GM23338 (cell line): ENCODE data around the gene CMPK2. TPM values are rescaled to one million over a fixed set of nuclear protein-coding genes. Genes with fewer than 3 reads are reported as not detected.

ENCODE experiments used
- ATAC-seq: fragments of 200-7000 bp; cut with Tn5 transposase; 3 replicates; pipeline ENCODE4 v1.9.1; 2020
- DNase-seq: peaks from one replicate; pipeline ENCODE4 v3.0.0-alpha.2; 2015; ENCODE audit warnings: low spot score
- H2AFZ ChIP-seq: fragments of 200-600 bp; sonication (generic); 2 replicates; pipeline ENCODE4 v1.8.0; 2016; ENCODE audit warnings: antibody characterized with exemption, mild to moderate bottlenecking, moderate library complexity
- H3F3A ChIP-seq: fragments of 200-600 bp; sonication (generic); replicated peaks from 2 replicates; pipeline ENCODE4 v1.8.0; 2017; ENCODE audit warnings: antibody characterized with exemption, mixed run types, low read depth
- H3K27ac ChIP-seq: fragments of 200-600 bp; sonication (generic); 2 replicates; pipeline ENCODE4 v1.6.1; 2016; ENCODE audit warnings: low read depth
- H3K27me3 ChIP-seq: fragments of 200-600 bp; sonication (generic); 2 replicates; pipeline ENCODE4 v1.8.0; 2016; ENCODE audit warnings: mild to moderate bottlenecking, mixed run types, moderate library complexity; ENCODE audit not compliant: insufficient read depth
- H3K36me3 ChIP-seq: fragments of 200-600 bp; sonication (generic); 2 replicates; pipeline ENCODE4 v1.8.0; 2016; ENCODE audit warnings: mild to moderate bottlenecking; ENCODE audit not compliant: insufficient read depth
- H3K4me1 ChIP-seq: fragments of 200-600 bp; sonication (generic); 2 replicates; pipeline ENCODE4 v1.8.0; 2016; ENCODE audit warnings: mild to moderate bottlenecking, moderate library complexity; ENCODE audit not compliant: insufficient read depth
- H3K4me2 ChIP-seq: fragments of 200-600 bp; sonication (generic); 2 replicates; pipeline ENCODE4 v1.7.1; 2017; ENCODE audit warnings: mixed run types
- H3K4me3 ChIP-seq: fragments of 200-600 bp; sonication (generic); 2 replicates; pipeline ENCODE4 v1.6.1; 2016; ENCODE audit warnings: mixed run types
- H3K79me2 ChIP-seq: fragments of 200-600 bp; sonication (generic); replicated peaks from 2 replicates; pipeline ENCODE4 v1.8.0; 2017; ENCODE audit warnings: mild to moderate bottlenecking; ENCODE audit not compliant: insufficient read depth
- H3K9me2 ChIP-seq: fragments of 200-600 bp; sonication (generic); 2 replicates; pipeline ENCODE4 v1.8.0; 2017; ENCODE audit not compliant: insufficient read depth
- H4K20me1 ChIP-seq: fragments of 200-600 bp; sonication (generic); replicated peaks from 2 replicates; pipeline ENCODE4 v1.8.0; 2017; ENCODE audit warnings: mild to moderate bottlenecking; ENCODE audit not compliant: insufficient read depth
- H3K27ac Mint-ChIP-seq: 2 replicates; pipeline ENCODE4 v1.8.0; 2020; ENCODE audit warnings: inconsistent platforms, mild to moderate bottlenecking, moderate library complexity, mixed read lengths
- H3K27me3 Mint-ChIP-seq: 3 replicates; pipeline ENCODE4 v1.8.0; 2022; ENCODE audit warnings: low read depth, mild to moderate bottlenecking, moderate library complexity, mixed read lengths, inconsistent platforms; ENCODE audit not compliant: insufficient read depth, poor library complexity
- H3K36me3 Mint-ChIP-seq: 3 replicates; pipeline ENCODE4 v1.8.0; 2021; ENCODE audit warnings: low read depth, mild to moderate bottlenecking, inconsistent platforms, moderate library complexity, mixed read lengths
- H3K4me1 Mint-ChIP-seq: 3 replicates; pipeline ENCODE4 v1.8.0; 2020; ENCODE audit warnings: mild to moderate bottlenecking, inconsistent platforms, mixed read lengths
- H3K4me3 Mint-ChIP-seq: 3 replicates; pipeline ENCODE4 v1.8.0; 2021; ENCODE audit warnings: moderate library complexity, mild to moderate bottlenecking, inconsistent platforms, mixed read lengths
- H3K9me3 Mint-ChIP-seq: 3 replicates; pipeline ENCODE4 v1.8.0; 2020; ENCODE audit warnings: moderate library complexity, mild to moderate bottlenecking, inconsistent platforms, mixed read lengths
- EZH2phosphoT487 ChIP-seq: fragments of 200-600 bp; sonication (generic); IDR thresholded peaks from one replicate; pipeline ENCODE4 v1.8.1; 2018; ENCODE audit warnings: antibody characterized with exemption; ENCODE audit not compliant: unreplicated experiment
- JUNB ChIP-seq: IDR thresholded peaks from one replicate; pipeline ENCODE4 v1.6.1; 2016; ENCODE audit warnings: antibody characterized with exemption; ENCODE audit not compliant: unreplicated experiment
- POLR2AphosphoS5 ChIP-seq: IDR thresholded peaks from 2 replicates; pipeline ENCODE4 v1.6.1; 2016; ENCODE audit warnings: antibody characterized with exemption, low read depth
- STAT1 ChIP-seq: IDR thresholded peaks from one replicate; pipeline ENCODE4 v1.6.1; 2016; ENCODE audit warnings: antibody characterized with exemption; ENCODE audit not compliant: unreplicated experiment
- ZNF114 ChIP-seq: fragments of 250-450 bp; sonication (Bioruptor Pico); IDR thresholded peaks from 2 replicates; pipeline ENCODE4 v1.5.0; 2020; ENCODE audit warnings: mild to moderate bottlenecking, moderate library complexity
- ZNF331 ChIP-seq: fragments of 250-450 bp; sonication (Bioruptor Pico); IDR thresholded peaks from 2 replicates; pipeline ENCODE4 v1.5.0; 2020; ENCODE audit warnings: low read depth, mild to moderate bottlenecking, moderate library complexity
- polyA plus RNA-seq: library from polyadenylated mRNA; unstranded; fragments of >200 nt; fragmentation: Nextera tagmentation; extraction: Ambion mirVana; gene quantifications from 2 replicates; pipeline ENCODE4 v1.2.1, GENCODE V29; 2016
- total RNA-seq: library from RNA; depleted of rRNA; stranded (reverse); fragments of >200 nt; shearing (Covaris generic); gene quantifications from 2 replicates; pipeline ENCODE4 v1.2.3, GENCODE V29; 2014
- TF ChIP-seq, protein P1 (sequence below): IDR thresholded peaks from one replicate; pipeline ENCODE4 v1.6.1; 2018; ENCODE audit warnings: antibody characterized with exemption; ENCODE audit not compliant: unreplicated experiment
- TF ChIP-seq, protein P2 (sequence below): IDR thresholded peaks from 2 replicates; pipeline ENCODE4 v1.6.1; 2016; ENCODE audit warnings: antibody characterized with exemption

The CMPK2 gene
- total and polyA plus RNA-seq, 2 experiments from 2014 or later, result 0.13 to 0.56 TPM

DNA sequence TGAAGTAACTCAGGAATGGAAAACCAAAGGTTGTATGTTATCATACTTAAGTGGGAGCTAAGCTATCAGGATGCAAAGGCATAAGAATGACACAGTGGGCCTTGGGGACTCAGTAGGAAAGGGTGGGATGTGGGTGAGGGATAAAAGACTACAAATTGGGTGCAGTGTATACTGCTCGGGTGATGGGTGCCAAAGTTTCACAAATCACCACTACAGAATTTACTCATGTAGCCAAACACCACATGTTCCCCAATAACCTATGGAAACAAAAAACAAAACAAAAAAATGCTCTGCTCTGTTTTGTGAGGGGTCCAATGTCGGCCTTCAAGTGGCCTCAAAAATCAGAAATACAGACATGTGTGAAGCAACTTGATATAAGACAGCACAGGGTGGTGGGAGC is 42.6 kb upstream of the CMPK2 start:
- H3K4me1 ChIP-seq, result no peaks in the 10 kb centered on the region
- Mint-ChIP-seq H3K4me3 (no peak overlapping the region), H3K9me3 (peaks cover 10% of the 10 kb centered on the region; the same call in 1 of the 3 replicates), H3K27ac (no peak overlapping the region), H3K4me1 (no peaks in the 10 kb centered on the region), H3K36me3 (no peaks in the 10 kb centered on the region), H3K27me3 (no peaks in the 10 kb centered on the region)
- no peaks in the 10 kb centered on the region for H3K79me2 ChIP-seq
- H4K20me1 ChIP-seq, result no peaks in the 10 kb centered on the region
- no peak for TF ChIP-seq POLR2AphosphoS5
- no peak for TF ChIP-seq ZNF114 (CRISPR knock-in tag)
- TF ChIP-seq JUNB, result no peak
- no peak for TF ChIP-seq STAT1
- TF ChIP-seq, protein P1, sequence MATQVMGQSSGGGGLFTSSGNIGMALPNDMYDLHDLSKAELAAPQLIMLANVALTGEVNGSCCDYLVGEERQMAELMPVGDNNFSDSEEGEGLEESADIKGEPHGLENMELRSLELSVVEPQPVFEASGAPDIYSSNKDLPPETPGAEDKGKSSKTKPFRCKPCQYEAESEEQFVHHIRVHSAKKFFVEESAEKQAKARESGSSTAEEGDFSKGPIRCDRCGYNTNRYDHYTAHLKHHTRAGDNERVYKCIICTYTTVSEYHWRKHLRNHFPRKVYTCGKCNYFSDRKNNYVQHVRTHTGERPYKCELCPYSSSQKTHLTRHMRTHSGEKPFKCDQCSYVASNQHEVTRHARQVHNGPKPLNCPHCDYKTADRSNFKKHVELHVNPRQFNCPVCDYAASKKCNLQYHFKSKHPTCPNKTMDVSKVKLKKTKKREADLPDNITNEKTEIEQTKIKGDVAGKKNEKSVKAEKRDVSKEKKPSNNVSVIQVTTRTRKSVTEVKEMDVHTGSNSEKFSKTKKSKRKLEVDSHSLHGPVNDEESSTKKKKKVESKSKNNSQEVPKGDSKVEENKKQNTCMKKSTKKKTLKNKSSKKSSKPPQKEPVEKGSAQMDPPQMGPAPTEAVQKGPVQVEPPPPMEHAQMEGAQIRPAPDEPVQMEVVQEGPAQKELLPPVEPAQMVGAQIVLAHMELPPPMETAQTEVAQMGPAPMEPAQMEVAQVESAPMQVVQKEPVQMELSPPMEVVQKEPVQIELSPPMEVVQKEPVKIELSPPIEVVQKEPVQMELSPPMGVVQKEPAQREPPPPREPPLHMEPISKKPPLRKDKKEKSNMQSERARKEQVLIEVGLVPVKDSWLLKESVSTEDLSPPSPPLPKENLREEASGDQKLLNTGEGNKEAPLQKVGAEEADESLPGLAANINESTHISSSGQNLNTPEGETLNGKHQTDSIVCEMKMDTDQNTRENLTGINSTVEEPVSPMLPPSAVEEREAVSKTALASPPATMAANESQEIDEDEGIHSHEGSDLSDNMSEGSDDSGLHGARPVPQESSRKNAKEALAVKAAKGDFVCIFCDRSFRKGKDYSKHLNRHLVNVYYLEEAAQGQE, result no peak
- TF ChIP-seq, protein P2, sequence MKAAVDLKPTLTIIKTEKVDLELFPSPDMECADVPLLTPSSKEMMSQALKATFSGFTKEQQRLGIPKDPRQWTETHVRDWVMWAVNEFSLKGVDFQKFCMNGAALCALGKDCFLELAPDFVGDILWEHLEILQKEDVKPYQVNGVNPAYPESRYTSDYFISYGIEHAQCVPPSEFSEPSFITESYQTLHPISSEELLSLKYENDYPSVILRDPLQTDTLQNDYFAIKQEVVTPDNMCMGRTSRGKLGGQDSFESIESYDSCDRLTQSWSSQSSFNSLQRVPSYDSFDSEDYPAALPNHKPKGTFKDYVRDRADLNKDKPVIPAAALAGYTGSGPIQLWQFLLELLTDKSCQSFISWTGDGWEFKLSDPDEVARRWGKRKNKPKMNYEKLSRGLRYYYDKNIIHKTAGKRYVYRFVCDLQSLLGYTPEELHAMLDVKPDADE, result no peak
- no peak for TF ChIP-seq ZNF331 (CRISPR knock-in tag)
- H3K36me3 ChIP-seq, result no peaks in the 10 kb centered on the region
- ATAC-seq (no peak), DNase-seq (no peak)
- no peak overlapping the region for H3K27ac ChIP-seq
- H3K4me2 ChIP-seq, result no peak overlapping the region
- no peak overlapping the region for H3K4me3 ChIP-seq
- no peaks in the 10 kb centered on the region for H3K27me3 ChIP-seq
- no peak overlapping the region for H2AFZ ChIP-seq
- 0 out of 2 replicates have a peak, but pooled peaks cover 3% of the 10 kb centered on the region for H3K9me2 ChIP-seq
- H3F3A ChIP-seq, result no peaks in the 10 kb centered on the region

DNA sequence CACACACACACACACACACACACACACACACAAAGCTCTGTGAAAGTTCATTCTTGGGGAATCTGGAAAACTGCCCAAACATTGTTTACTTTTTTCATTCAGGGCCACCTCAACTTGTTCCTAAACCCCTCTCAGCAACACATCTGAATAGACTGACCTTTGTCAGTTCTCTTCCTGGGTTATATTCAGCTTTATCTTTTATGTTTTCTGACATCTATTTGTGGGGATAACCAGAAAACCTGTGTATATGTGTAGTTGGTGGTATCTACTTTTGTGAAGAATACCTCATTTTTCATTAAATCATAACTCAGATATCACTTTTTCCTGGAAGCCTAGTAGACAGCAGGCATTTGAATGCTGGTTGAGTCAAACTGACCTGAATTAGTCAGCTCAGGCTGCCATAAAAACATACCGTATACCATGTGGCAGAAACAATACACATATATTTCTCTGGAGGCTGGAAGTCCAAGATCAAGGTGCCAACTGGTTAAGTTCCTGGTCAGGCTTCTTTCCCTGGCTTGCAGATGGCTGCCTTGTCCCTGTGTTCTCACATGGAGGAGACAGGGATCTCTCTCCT is 40.5 kb upstream of the CMPK2 start:
- no peak overlapping the region for H2AFZ ChIP-seq
- H3K4me3 ChIP-seq, result no peak overlapping the region
- H3K27me3 ChIP-seq, result no peaks in the 10 kb centered on the region
- H4K20me1 ChIP-seq, result no peaks in the 10 kb centered on the region
- no peaks in the 10 kb centered on the region for H3F3A ChIP-seq
- no peaks in the 10 kb centered on the region for H3K4me1 Mint-ChIP-seq
- no peaks in the 10 kb centered on the region for H3K4me1 ChIP-seq
- no peaks in the 10 kb centered on the region for H3K27me3 Mint-ChIP-seq
- peaks cover 20% of the 10 kb centered on the region; the same call in 2 of the 3 replicates for H3K9me3 Mint-ChIP-seq
- no peaks in the 10 kb centered on the region for H3K79me2 ChIP-seq
- no peak for DNase-seq
- no peak overlapping the region for H3K27ac Mint-ChIP-seq
- H3K4me3 Mint-ChIP-seq, result no peak overlapping the region
- H3K9me2 ChIP-seq, result 0 out of 2 replicates have a peak, but pooled peaks cover 3% of the 10 kb centered on the region
- no peak overlapping the region for H3K27ac ChIP-seq
- H3K36me3 Mint-ChIP-seq, result no peaks in the 10 kb centered on the region
- H3K36me3 ChIP-seq, result no peaks in the 10 kb centered on the region
- no peak for ATAC-seq
- H3K4me2 ChIP-seq, result no peak overlapping the region
- TF ChIP-seq STAT1, result no peak
- TF ChIP-seq JUNB, result no peak
- TF ChIP-seq ZNF331 (CRISPR knock-in tag), result no peak
- TF ChIP-seq, protein P2, result no peak
- TF ChIP-seq, protein P1, result no peak
- TF ChIP-seq EZH2phosphoT487, result no peak
